ENCODE measurements around the gene SYT5.

DNA sequence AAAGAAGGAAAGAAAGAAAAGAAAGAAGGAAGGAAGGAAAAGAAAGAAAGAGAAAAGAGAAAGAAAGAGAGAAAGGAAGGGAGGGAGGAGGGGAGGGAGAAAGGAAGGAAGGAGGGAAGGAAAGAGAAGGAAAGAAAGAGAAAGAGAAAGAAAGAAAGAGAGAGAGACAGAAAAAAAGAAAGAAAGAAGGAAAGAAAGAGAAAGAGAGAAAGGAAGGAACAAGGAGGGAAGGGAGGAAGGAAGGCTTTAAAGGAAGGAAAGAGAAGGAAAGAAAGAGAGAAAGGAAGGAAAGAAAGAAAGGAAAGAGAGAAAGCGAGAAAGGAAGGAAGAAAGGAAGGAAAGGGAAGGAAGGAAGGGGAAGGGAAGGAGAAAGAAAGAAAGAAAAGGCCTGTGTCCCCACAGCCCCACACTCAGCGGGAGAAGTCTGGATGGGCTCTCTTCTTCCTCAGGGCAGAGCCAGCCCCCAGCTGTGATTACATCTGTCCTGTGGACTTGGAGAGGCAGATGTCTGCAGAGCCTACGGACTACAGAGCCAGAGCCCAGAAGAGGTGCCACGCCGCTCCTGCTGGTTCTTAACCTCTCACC, 19.6 kb upstream of the SYT5 start:
- TF ChIP-seq, protein P1, sequence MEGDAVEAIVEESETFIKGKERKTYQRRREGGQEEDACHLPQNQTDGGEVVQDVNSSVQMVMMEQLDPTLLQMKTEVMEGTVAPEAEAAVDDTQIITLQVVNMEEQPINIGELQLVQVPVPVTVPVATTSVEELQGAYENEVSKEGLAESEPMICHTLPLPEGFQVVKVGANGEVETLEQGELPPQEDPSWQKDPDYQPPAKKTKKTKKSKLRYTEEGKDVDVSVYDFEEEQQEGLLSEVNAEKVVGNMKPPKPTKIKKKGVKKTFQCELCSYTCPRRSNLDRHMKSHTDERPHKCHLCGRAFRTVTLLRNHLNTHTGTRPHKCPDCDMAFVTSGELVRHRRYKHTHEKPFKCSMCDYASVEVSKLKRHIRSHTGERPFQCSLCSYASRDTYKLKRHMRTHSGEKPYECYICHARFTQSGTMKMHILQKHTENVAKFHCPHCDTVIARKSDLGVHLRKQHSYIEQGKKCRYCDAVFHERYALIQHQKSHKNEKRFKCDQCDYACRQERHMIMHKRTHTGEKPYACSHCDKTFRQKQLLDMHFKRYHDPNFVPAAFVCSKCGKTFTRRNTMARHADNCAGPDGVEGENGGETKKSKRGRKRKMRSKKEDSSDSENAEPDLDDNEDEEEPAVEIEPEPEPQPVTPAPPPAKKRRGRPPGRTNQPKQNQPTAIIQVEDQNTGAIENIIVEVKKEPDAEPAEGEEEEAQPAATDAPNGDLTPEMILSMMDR (IDR thresholded peaks at IDR 0.05) = no peak
- no peak for TF ChIP-seq EZH2 (IDR thresholded peaks at IDR 0.05; ENCODE audit: borderline replicate concordance, insufficient read depth, low read depth, low read length, poor library complexity, severe bottlenecking)

Measured in B cell (primary cell).